RWPE2 (cell line): ENCODE results near the gene IFT88.

Experiments used
- ATAC-seq: fragments of 200-7000 bp; cut with Tn5 transposase; 3 replicates; pipeline ENCODE4 v1.9.1; 2021; ENCODE audit warnings: low read depth
- DNase-seq: peaks from one replicate; pipeline ENCODE4 v3.0.0-alpha.2; 2020; ENCODE audit warnings: low spot score
- H3K27ac ChIP-seq: fragments of 450-650 bp; 2 replicates; pipeline ENCODE4 v1.5.1; 2017; ENCODE audit warnings: mild to moderate bottlenecking; ENCODE audit not compliant: poor library complexity, severe bottlenecking
- H3K27me3 ChIP-seq: fragments of 250-450 bp; sonication (Bioruptor Pico); 2 replicates; pipeline ENCODE4 v1.5.1; 2021; ENCODE audit warnings: mild to moderate bottlenecking, moderate library complexity; ENCODE audit not compliant: insufficient read depth, poor library complexity, severe bottlenecking
- H3K36me3 ChIP-seq: fragments of 250-450 bp; sonication (Bioruptor Pico); 2 replicates; pipeline ENCODE4 v1.5.1; 2020; ENCODE audit warnings: low read depth, mild to moderate bottlenecking, moderate library complexity
- H3K4me1 ChIP-seq: fragments of 250-450 bp; sonication (Bioruptor Pico); 2 replicates; pipeline ENCODE4 v1.5.1; 2021; ENCODE audit warnings: mild to moderate bottlenecking, moderate library complexity; ENCODE audit not compliant: insufficient read depth, poor library complexity, severe bottlenecking
- H3K4me3 ChIP-seq: fragments of 250-450 bp; sonication (Bioruptor Pico); 2 replicates; pipeline ENCODE4 v1.5.1; 2021; ENCODE audit warnings: mild to moderate bottlenecking, moderate library complexity; ENCODE audit not compliant: severe bottlenecking
- H3K9me3 ChIP-seq: fragments of 250-450 bp; sonication (Bioruptor Pico); 2 replicates; pipeline ENCODE4 v1.5.1; 2021; ENCODE audit warnings: mild to moderate bottlenecking, moderate library complexity; ENCODE audit not compliant: severe bottlenecking
- CTCF ChIP-seq: fragments of 450-650 bp; IDR thresholded peaks from one replicate; pipeline ENCODE4 v1.5.1; 2017; ENCODE audit warnings: mild to moderate bottlenecking, moderate library complexity; ENCODE audit not compliant: poor library complexity, severe bottlenecking

The IFT88 gene

GRCh38 chr13:20573186-20573585, 6.2 kb downstream of the IFT88 start:
- ATAC-seq, result no peak
- Histone ChIP-seq H3K9me3 (no peaks in the 10 kb centered on the region), H3K4me1 (no peaks in the 10 kb centered on the region), H3K27me3 (no peaks in the 10 kb centered on the region), H3K4me3 (no peak overlapping the region), H3K27ac (no peak overlapping the region), H3K36me3 (peaks cover 4% of the 10 kb centered on the region)
- no peak for TF ChIP-seq CTCF
- no peak for DNase-seq

- DNase-seq (no peak), ATAC-seq (no peak)
- no peak overlapping the region for H3K4me3 ChIP-seq
- H3K36me3 ChIP-seq, result peaks cover 6% of the 10 kb centered on the region
- no peaks in the 10 kb centered on the region for H3K9me3 ChIP-seq
- no peak for TF ChIP-seq CTCF
- no peaks in the 10 kb centered on the region for H3K27me3 ChIP-seq
- no peaks in the 10 kb centered on the region for H3K4me1 ChIP-seq
- no peak overlapping the region for H3K27ac ChIP-seq
Measured at GRCh38 chr13:20573636-20574035, 6.7 kb downstream of the IFT88 start.

- ATAC-seq, result no peak
Measured at GRCh38 chr13:20579191-20579590, 12.2 kb downstream of the IFT88 start.

GRCh38 chr13:20580257-20580656, 13.3 kb downstream of the IFT88 start:
- Histone ChIP-seq H3K27me3 (no peaks in the 10 kb centered on the region), H3K27ac (no peak overlapping the region), H3K4me3 (no peak overlapping the region), H3K36me3 (peaks cover 26% of the 10 kb centered on the region), H3K4me1 (no peaks in the 10 kb centered on the region), H3K9me3 (no peaks in the 10 kb centered on the region)
- ATAC-seq, result no peak
- TF ChIP-seq CTCF, result no peak
- DNase-seq, result no peak

More at GRCh38 chr13:20579191-20579590, 12.2 kb downstream of the IFT88 start:
- Histone ChIP-seq H3K36me3 (peaks cover 23% of the 10 kb centered on the region), H3K27ac (no peak overlapping the region), H3K9me3 (no peaks in the 10 kb centered on the region), H3K27me3 (no peaks in the 10 kb centered on the region), H3K4me1 (no peaks in the 10 kb centered on the region), H3K4me3 (no peak overlapping the region)
- TF ChIP-seq CTCF, result no peak
- DNase-seq, result no peak

- no peak for TF ChIP-seq CTCF
- Histone ChIP-seq H3K9me3 (no peaks in the 10 kb centered on the region), H3K4me3 (no peak overlapping the region), H3K27me3 (no peaks in the 10 kb centered on the region), H3K4me1 (no peaks in the 10 kb centered on the region), H3K36me3 (peaks cover 22% of the 10 kb centered on the region), H3K27ac (no peak overlapping the region)
- ATAC-seq (no peak), DNase-seq (no peak)
Measured at GRCh38 chr13:20582026-20582425, 15.1 kb downstream of the IFT88 start.
